Mononuclear cell (primary cell): ENCODE measurements around the gene TERC. TPM values are rescaled to one million over a fixed set of nuclear protein-coding genes. Genes with fewer than 3 reads are reported as not detected.

ENCODE experiments used
- H3K27me3 ChIP-seq: 2 replicates; pipeline ENCODE4 v1.6.0; 2011; ENCODE audit warnings: low read length, control low read depth; ENCODE audit not compliant: insufficient read depth
- H3K4me1 ChIP-seq: 2 replicates; pipeline ENCODE4 v1.5.1; 2011; ENCODE audit warnings: mild to moderate bottlenecking, low read length, control low read depth; ENCODE audit not compliant: insufficient read depth
- H3K4me3 ChIP-seq: 2 replicates; pipeline ENCODE4 v1.5.1; 2011; ENCODE audit warnings: mild to moderate bottlenecking, low read length, moderate library complexity
- H3K9me3 ChIP-seq: 2 replicates; pipeline ENCODE4 v1.5.1; 2011; ENCODE audit warnings: low read depth, mild to moderate bottlenecking, control low read depth, low read length
- total RNA-seq: library from RNA; depleted of rRNA; stranded (reverse); fragments of >200 nt; gene quantifications from one replicate; pipeline ENCODE4 v1.2.3, GENCODE V29; 2012

The TERC gene
- total RNA-seq, 1 donor = 382 TPM

GRCh38 chr3:169780742-169781141 is 15.9 kb upstream of the TERC start:
- Histone ChIP-seq H3K9me3 (no peaks in the 10 kb centered on the region), H3K4me1 (peaks cover 4% of the 10 kb centered on the region), H3K27me3 (no peaks in the 10 kb centered on the region), H3K4me3 (no peak overlapping the region)

GRCh38 chr3:169777822-169778221 is 13.0 kb upstream of the TERC start:
- no peak overlapping the region for H3K4me3 ChIP-seq
- H3K4me1 ChIP-seq = peaks cover 17% of the 10 kb centered on the region
- H3K27me3 ChIP-seq = no peaks in the 10 kb centered on the region
- no peaks in the 10 kb centered on the region for H3K9me3 ChIP-seq

- no peaks in the 10 kb centered on the region for H3K9me3 ChIP-seq
- no peak overlapping the region for H3K4me3 ChIP-seq
These were observed 9.3 kb upstream of the TERC start for GRCh38 chr3:169774186-169774585.

DNA sequence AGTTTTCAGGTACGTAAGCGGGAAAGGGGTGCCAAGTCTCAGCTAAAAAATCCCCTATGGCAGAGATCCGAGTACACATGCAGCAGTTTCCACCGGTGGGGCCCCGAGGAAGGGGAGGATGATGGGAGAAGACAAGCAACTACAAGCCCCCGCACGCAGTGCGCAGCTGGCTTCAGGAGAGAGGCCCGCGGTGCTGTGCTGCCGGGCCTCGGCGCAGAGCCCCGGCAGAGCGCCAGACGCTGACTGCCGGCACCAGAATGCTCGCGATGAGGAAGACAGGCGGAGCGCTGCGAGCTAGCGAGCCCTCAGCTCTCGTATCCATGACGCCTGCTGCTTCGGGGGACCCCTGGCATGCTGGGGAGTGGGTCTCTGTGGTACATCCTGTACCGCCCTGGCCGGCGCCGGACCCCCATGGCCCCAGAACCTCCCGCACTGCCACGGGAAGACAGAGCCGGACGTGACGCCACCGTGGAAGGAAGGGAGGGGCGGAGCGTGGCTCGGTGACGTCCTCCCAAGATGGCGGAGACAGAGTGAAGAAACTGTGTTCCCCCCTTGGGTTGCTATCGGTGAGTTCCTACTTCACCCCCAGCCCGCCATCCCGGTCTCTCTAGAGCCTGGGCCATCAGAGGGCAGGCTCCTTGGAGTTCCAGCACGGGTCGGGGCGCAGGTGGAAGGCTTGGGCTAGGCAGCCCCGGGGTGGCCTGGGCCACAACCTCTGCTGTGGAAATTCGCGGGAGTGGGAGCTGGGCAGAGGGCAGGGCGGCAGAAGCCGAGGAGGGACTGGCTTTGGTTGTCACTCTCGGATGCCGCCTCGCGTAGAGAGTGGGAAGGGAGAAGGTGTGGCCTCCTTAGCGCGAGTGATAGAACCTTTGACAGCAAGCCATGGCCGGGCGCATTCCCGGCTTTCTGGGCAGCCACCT is 8.3 kb upstream of the TERC start, which contains the start of gene MYNN:
MYNN (plus strand) TSS at position 500 of the 920 bp plus-strand sequence. CDS start 900 bp downstream, outside the sequence.
- H3K9me3 ChIP-seq = no peaks in the 10 kb centered on the region
- H3K4me3 ChIP-seq = peak within 1 kb of the TSS; percentile 67
- H3K4me1 ChIP-seq = peaks cover 19% of the 10 kb centered on the region
- no peaks in the 10 kb centered on the region for H3K27me3 ChIP-seq

More at GRCh38 chr3:169774186-169774585, 9.3 kb upstream of the TERC start:
- H3K27me3 ChIP-seq = no peaks in the 10 kb centered on the region
- peaks cover 19% of the 10 kb centered on the region for H3K4me1 ChIP-seq

DNA sequence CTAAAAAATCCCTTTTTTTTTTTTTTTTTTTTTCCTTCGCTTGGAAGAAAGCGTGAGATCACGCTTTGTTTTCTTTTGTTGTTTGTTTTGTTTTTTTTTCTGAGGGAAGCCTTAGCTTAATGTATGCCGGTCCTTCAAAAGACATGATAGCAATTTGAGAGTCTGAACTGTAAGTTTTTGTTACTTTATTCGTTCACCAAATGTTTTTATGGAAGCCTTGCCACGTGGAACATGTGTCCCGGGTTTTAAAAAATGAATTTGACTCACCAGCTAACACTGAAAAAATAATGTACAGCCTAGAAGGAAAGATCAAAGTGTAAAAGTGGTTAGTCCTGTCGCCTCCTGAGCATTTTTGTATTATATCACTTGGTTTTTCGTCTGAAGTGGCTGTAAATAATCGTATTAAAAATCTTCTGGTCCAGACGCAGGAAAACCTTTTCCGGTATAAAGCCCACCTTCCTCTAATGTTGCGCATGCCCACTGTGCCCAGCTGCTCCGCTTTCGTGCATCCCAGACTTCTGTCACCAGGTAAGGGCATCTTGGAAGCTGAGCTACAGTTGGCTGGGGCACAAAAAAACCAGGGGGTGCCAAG is 7.5 kb upstream of the TERC start:
- H3K4me3 ChIP-seq = peak overlapping the region; percentile 67
- H3K9me3 ChIP-seq = no peaks in the 10 kb centered on the region
- peaks cover 19% of the 10 kb centered on the region for H3K4me1 ChIP-seq
- no peaks in the 10 kb centered on the region for H3K27me3 ChIP-seq

- H3K27me3 ChIP-seq = no peaks in the 10 kb centered on the region
- peak overlapping the region; percentile 67 for H3K4me3 ChIP-seq
- no peaks in the 10 kb centered on the region for H3K9me3 ChIP-seq
- peaks cover 19% of the 10 kb centered on the region for H3K4me1 ChIP-seq
These were observed 6.8 kb upstream of the TERC start for GRCh38 chr3:169771497-169772304.

DNA sequence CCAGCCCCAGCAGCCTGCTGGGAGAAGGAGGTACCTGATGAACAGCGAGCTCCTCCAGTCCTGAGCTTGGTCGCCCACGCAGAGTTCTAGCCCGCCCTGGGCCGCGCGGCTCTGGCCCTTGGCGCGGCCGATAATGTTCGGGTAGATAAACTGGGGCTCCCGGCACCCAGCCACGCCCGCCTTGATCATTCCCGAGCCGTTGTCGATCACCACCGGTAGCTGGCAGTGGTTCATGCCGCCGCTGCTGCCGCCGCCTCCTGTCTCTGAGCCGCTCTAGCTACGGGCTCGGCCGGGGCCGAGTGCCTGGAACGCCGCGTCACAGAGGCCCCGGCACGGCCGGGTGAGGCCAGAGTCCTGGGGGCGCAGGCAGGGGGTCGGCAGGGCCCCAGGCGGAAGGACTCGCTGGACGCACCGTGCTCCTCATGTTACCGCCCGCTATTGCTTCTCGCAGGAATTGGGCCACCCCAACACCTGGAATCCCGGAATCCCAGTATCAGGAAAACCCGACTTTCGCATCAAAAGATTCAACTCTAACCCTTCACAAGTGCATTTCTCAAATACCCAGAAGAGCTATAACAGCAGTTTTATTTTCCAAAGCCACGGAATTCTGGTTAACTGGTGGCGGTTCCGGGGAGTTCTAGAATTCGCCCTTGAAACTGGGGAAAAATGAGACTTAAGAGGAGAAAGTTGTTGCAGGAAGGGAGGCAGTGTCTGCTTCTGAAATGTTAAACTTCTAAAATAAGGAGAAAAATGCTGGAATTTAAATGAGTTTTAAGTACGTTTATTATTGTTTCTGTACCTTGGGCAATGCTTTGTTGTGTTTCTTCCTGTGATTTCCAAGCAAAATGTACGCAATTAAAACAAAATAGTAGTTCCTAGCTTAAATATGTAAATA is 4.7 kb upstream of the TERC start, which contains the start of gene ACTRT3:
ACTRT3 (minus strand) TSS at position 275 of the 895 bp plus-strand sequence; CDS start at position 234, 41 bp downstream.
- H3K4me3 ChIP-seq = peak within 1 kb of the TSS; percentile 72
- H3K4me1 ChIP-seq = peaks cover 18% of the 10 kb centered on the region
- no peaks in the 10 kb centered on the region for H3K27me3 ChIP-seq
- no peaks in the 10 kb centered on the region for H3K9me3 ChIP-seq

- Histone ChIP-seq H3K4me3 (peak overlapping the region; percentile 88), H3K4me1 (peaks cover 19% of the 10 kb centered on the region), H3K9me3 (no peaks in the 10 kb centered on the region), H3K27me3 (no peaks in the 10 kb centered on the region)
These were observed 463 bp downstream of the TERC start for GRCh38 chr3:169764312-169764881.

GRCh38 chr3:169760479-169760878 is 4.4 kb downstream of the TERC start:
- Histone ChIP-seq H3K4me1 (peaks cover 18% of the 10 kb centered on the region), H3K27me3 (no peaks in the 10 kb centered on the region), H3K9me3 (no peaks in the 10 kb centered on the region), H3K4me3 (no peak overlapping the region)

- Histone ChIP-seq H3K9me3 (no peaks in the 10 kb centered on the region), H3K4me1 (peaks cover 15% of the 10 kb centered on the region), H3K4me3 (no peak overlapping the region), H3K27me3 (peaks cover 9% of the 10 kb centered on the region)
These were observed 5.6 kb downstream of the TERC start for GRCh38 chr3:169759256-169759655.

DNA sequence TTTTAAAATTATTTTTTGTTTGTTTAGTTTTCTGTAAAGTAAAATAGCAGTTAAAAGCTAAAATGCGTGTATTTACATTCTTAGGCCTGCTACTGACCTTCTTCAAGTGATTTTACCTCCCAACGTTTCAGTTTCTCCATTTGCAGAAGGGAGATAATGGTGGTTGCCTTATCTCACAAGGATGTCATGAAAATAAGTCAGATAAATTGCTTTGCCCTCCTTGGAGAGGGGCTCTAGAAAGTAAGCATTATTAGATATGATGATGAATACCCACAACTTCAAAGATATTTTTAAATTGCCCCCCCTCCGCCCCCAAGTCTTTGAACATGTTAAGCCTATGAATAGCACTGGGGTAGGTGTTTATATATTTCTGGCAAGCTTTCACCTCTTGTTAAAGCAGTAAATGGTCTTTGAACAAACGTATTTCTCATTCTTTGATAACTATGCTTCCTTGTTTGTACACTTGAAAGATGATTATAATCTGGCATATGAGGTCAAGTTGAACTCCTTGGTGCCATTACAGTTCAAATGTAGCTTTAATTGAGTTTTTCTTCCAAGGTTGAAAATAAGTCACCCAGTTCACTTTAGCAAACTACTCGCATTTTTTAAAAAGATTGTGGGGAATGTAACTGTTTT is 6.4 kb downstream of the TERC start:
- peaks cover 7% of the 10 kb centered on the region for H3K4me1 ChIP-seq
- H3K27me3 ChIP-seq = peaks cover 9% of the 10 kb centered on the region
- no peak overlapping the region for H3K4me3 ChIP-seq
- no peaks in the 10 kb centered on the region for H3K9me3 ChIP-seq

GRCh38 chr3:169755488-169755887 is 9.4 kb downstream of the TERC start:
- Histone ChIP-seq H3K4me3 (no peak overlapping the region), H3K27me3 (peaks cover 9% of the 10 kb centered on the region), H3K9me3 (no peaks in the 10 kb centered on the region), H3K4me1 (no peaks in the 10 kb centered on the region)

DNA sequence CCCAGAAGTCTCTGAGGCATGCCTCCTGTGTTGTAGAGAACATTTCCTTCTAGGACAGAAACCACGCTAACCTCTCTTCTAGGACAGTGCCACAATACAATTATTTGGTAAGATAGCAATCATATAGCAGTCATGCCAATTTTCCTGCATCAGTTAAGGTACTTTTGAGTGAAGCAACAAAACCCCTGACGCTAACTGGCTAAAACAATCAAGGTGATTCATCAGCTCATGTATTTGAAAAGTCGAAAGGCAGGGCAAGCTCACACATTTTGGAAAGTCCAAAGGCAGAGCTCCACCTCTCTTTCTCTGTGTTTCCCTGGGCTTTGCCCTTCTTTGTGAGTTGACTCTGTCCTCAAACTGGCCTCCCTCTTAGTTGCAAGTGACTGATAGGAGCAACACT is 10.1 kb downstream of the TERC start:
- no peaks in the 10 kb centered on the region for H3K4me1 ChIP-seq
- H3K4me3 ChIP-seq = no peak overlapping the region
- peaks cover 9% of the 10 kb centered on the region for H3K27me3 ChIP-seq
- no peaks in the 10 kb centered on the region for H3K9me3 ChIP-seq
